ENCODE measurements around the gene WDFY2.
"Not testable (repeated sequence)": the region's sequence is repeated elsewhere in the genome, so short reads cannot be mapped to it uniquely, and the experiment has no call there.

Gene WDFY2

DNA sequence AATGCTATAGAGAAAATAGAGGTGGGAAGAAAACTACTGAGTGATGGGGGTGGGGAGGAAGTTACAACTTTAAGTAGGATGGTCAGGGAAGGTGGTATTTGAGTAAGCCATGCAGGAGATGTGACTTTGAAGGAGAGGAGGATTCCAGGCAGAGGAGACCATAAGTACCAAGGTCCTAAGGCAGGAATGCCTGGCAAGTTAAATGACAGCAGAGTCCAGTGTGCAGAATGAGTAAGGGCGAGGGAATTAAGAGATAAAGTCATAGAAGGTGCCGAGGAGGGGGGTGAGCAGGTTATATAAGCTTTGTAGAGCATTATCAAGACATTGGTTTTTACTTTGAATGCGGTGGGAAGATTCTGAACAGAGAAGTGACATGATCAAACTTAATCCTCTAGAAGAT lies 43.2 kb upstream of the WDFY2 start:
- Histone ChIP-seq H3K9ac (ENCODE audit: low read length) (no peak overlapping the region), H3K9me3 (ENCODE audit: insufficient read depth, low read length) (no peaks in the 10 kb centered on the region), H4K20me1 (ENCODE audit: insufficient read depth, low read length) (no peaks in the 10 kb centered on the region), H3K27me3 (ENCODE audit: low read depth, low read length) (no peaks in the 10 kb centered on the region), H3K36me3 (replicated peaks; ENCODE audit: low read depth, low read length) (no peaks in the 10 kb centered on the region), H3K4me3 (ENCODE audit: low read length) (no peak overlapping the region), H3K4me1 (ENCODE audit: low read length) (peaks cover 10% of the 10 kb centered on the region), H3K79me2 (ENCODE audit: low read length) (no peaks in the 10 kb centered on the region), H2AFZ (ENCODE audit: low read depth, low read length) (no peak overlapping the region), H3K4me2 (ENCODE audit: low read length) (no peak overlapping the region), H3K27ac (ENCODE audit: low read length) (no peak overlapping the region)
- TF ChIP-seq, protein P1, sequence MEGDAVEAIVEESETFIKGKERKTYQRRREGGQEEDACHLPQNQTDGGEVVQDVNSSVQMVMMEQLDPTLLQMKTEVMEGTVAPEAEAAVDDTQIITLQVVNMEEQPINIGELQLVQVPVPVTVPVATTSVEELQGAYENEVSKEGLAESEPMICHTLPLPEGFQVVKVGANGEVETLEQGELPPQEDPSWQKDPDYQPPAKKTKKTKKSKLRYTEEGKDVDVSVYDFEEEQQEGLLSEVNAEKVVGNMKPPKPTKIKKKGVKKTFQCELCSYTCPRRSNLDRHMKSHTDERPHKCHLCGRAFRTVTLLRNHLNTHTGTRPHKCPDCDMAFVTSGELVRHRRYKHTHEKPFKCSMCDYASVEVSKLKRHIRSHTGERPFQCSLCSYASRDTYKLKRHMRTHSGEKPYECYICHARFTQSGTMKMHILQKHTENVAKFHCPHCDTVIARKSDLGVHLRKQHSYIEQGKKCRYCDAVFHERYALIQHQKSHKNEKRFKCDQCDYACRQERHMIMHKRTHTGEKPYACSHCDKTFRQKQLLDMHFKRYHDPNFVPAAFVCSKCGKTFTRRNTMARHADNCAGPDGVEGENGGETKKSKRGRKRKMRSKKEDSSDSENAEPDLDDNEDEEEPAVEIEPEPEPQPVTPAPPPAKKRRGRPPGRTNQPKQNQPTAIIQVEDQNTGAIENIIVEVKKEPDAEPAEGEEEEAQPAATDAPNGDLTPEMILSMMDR (IDR thresholded peaks at IDR 0.05; ENCODE audit: low read depth, low read length), result no peak
- TF ChIP-seq EZH2phosphoT487 (IDR thresholded peaks at IDR 0.05; ENCODE audit: low read depth), result no peak

DNA sequence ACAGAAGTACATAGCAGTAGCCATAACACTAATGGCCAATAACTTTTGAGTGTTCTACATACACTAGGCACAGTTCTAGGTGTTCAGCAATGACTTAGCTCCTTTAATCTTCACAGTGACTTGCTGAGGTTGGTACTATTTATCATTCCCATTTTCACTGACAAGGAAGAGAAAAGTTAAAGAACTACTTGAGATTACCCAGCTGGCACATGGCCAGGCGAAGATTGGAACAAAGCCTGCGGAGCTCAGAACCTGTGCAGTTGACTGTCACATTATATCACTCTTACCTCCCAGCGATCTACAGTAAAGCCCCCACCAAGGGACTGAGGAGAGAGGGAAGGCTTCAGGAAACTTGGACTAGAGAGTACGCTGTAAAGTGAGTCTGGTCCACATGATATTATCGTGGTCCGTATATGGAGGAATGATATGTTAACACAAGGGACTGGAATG lies 42.4 kb upstream of the WDFY2 start:
- Histone ChIP-seq H4K20me1 (ENCODE audit: insufficient read depth, low read length) (no peaks in the 10 kb centered on the region), H3K36me3 (replicated peaks; ENCODE audit: low read depth, low read length) (no peaks in the 10 kb centered on the region), H3K4me3 (ENCODE audit: low read length) (no peak overlapping the region), H3K27me3 (ENCODE audit: low read depth, low read length) (no peaks in the 10 kb centered on the region), H2AFZ (ENCODE audit: low read depth, low read length) (no peak overlapping the region), H3K79me2 (ENCODE audit: low read length) (no peaks in the 10 kb centered on the region), H3K9me3 (ENCODE audit: insufficient read depth, low read length) (no peaks in the 10 kb centered on the region), H3K4me2 (ENCODE audit: low read length) (no peak overlapping the region), H3K9ac (ENCODE audit: low read length) (no peak overlapping the region), H3K4me1 (ENCODE audit: low read length) (peaks cover 10% of the 10 kb centered on the region), H3K27ac (ENCODE audit: low read length) (no peak overlapping the region)
- TF ChIP-seq EZH2phosphoT487 (IDR thresholded peaks at IDR 0.05; ENCODE audit: low read depth), result no peak
- TF ChIP-seq, protein P1 (IDR thresholded peaks at IDR 0.05; ENCODE audit: low read depth, low read length), result no peak

DNA sequence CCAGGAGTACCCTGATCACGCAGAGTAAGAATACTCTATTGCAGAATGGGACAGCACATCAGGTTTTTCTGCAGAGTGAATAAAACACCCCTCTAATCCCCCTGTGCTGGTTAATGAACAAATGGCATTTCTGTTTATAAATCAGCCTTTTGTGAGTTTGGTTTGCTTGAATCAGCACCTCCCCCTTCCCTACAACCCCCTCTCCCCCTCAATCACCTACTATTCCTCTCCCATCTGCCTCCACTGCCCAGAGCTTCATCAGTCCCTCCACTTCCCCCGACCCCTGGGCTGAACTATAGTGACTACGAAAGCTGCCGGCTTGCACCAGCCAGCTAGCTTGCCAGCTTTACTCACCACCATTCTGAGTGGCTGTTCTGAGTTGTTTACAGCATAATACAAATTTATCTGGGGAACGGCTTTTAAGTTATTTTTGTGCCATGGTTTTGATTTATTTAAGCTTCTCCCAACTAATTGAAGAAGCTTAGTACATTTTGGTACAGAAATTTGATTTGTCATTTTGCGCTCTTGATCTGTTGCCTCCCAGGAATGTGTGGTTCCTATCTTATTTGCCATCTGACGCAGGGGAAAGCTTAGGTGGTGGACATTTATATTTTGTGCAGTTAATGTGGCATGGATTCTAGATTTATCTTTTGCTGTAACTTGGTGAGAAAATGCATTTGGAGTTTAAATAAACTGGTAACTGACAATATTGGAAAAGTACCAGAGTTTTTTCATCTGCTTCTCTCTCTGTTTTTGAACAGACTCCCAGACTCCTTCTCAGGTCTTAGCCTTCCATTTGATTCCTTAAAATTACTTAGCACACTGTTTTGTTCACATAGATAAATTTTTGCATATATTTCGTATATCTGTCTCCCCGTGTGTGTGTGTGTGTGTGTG lies 41.7 kb upstream of the WDFY2 start:
- no peak for TF ChIP-seq EZH2phosphoT487 (IDR thresholded peaks at IDR 0.05; ENCODE audit: low read depth)
- peaks cover 12% of the 10 kb centered on the region for H3K4me1 ChIP-seq (ENCODE audit: low read length)
- no peaks in the 10 kb centered on the region for H3K79me2 ChIP-seq (ENCODE audit: low read length)
- no peaks in the 10 kb centered on the region for H3K27me3 ChIP-seq (ENCODE audit: low read depth, low read length)
- no peak overlapping the region for H3K4me2 ChIP-seq (ENCODE audit: low read length)
- no peak overlapping the region for H3K9ac ChIP-seq (ENCODE audit: low read length)
- no peak overlapping the region for H2AFZ ChIP-seq (ENCODE audit: low read depth, low read length)
- no peaks in the 10 kb centered on the region for H3K36me3 ChIP-seq (replicated peaks; ENCODE audit: low read depth, low read length)
- no peak overlapping the region for H3K27ac ChIP-seq (ENCODE audit: low read length)
- H3K4me3 ChIP-seq (ENCODE audit: low read length), result no peak overlapping the region
- no peaks in the 10 kb centered on the region for H4K20me1 ChIP-seq (ENCODE audit: insufficient read depth, low read length)
- no peaks in the 10 kb centered on the region for H3K9me3 ChIP-seq (ENCODE audit: insufficient read depth, low read length)

DNA sequence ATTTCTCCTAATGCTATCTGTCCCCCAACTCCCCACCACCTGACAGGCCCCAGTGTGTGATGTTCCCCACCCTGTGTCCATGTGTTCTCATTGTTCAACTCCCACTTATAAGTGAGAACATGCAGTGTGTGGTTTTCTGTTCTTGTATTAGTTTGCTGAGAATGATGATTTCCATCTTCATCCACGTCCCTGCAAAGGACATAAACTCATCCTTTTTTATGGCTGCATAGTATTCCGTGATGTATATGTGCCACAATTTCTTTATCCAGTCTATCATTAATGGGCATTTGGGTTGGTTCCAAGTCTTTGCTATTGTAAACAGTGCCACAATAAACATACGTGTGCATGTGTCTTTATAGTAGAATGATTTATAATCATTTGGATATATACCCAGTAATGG lies 38.8 kb upstream of the WDFY2 start:
- not testable (repeated sequence) for H3K9me3 ChIP-seq (ENCODE audit: insufficient read depth, low read length); H3K79me2 ChIP-seq (ENCODE audit: low read length); H4K20me1 ChIP-seq (ENCODE audit: insufficient read depth, low read length); H3K4me2 ChIP-seq (ENCODE audit: low read length); H3K4me3 ChIP-seq (ENCODE audit: low read length); H3K9ac ChIP-seq (ENCODE audit: low read length); H3K36me3 ChIP-seq (replicated peaks; ENCODE audit: low read depth, low read length); H2AFZ ChIP-seq (ENCODE audit: low read depth, low read length); H3K27ac ChIP-seq (ENCODE audit: low read length); H3K27me3 ChIP-seq (ENCODE audit: low read depth, low read length)
- H3K4me1 ChIP-seq (ENCODE audit: low read length), result peaks cover 32% of the 10 kb centered on the region

DNA sequence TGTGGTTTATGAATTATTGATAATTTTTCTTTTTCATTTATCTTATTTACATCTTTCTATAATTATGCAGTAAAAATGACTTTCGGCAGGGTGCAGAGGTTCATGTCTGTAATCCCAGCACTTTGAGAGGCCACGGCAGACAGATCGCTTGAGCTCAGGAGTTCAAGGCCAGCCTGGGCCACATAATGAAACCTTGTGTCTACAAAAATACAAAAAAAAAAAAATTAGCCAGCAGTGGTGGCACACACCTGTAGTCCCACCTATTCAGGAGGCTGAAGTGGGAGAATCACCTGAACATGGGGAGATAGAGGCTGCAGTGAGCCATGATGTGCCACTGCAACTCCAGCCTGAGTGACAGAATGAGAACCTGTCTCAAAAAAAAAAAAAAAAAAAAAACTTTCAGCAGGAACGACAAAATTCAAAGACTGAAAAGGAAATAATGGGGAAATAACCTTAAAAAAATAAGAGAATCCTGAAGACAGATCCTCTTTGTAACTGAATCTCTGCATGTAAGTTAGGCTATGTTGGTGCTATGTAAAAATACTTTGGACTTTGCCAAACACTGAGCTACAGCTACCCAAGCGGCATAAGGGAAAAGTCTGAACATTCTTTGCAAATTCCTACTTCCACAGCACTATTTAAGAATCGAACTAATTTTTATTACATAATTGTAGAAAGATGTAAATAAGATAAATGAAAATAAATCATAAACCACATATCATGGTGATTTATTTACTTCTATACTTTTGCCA lies 36.7 kb upstream of the WDFY2 start:
- Histone ChIP-seq H4K20me1 (ENCODE audit: insufficient read depth, low read length) (no peaks in the 10 kb centered on the region), H3K27ac (ENCODE audit: low read length) (no peak overlapping the region), H3K4me3 (ENCODE audit: low read length) (no peak overlapping the region), H3K27me3 (ENCODE audit: low read depth, low read length) (no peaks in the 10 kb centered on the region), H3K79me2 (ENCODE audit: low read length) (no peaks in the 10 kb centered on the region), H2AFZ (ENCODE audit: low read depth, low read length) (no peak overlapping the region), H3K9ac (ENCODE audit: low read length) (no peak overlapping the region), H3K9me3 (ENCODE audit: insufficient read depth, low read length) (no peaks in the 10 kb centered on the region), H3K4me2 (ENCODE audit: low read length) (no peak overlapping the region), H3K4me1 (ENCODE audit: low read length) (peaks cover 51% of the 10 kb centered on the region), H3K36me3 (replicated peaks; ENCODE audit: low read depth, low read length) (no peaks in the 10 kb centered on the region)
- TF ChIP-seq, protein P1 (IDR thresholded peaks at IDR 0.05; ENCODE audit: low read depth, low read length), result no peak
- TF ChIP-seq EZH2phosphoT487 (IDR thresholded peaks at IDR 0.05; ENCODE audit: low read depth), result no peak
